ENCODE data around the gene RUSF1.
"Not testable (repeated sequence)": the region's sequence is repeated elsewhere in the genome, so short reads cannot be mapped to it uniquely, and the experiment has no call there.

Gene RUSF1

GRCh38 chr16:31485571-31485970 lies 22.6 kb downstream of the RUSF1 start:
- no peak for DNase-seq

GRCh38 chr16:31484491-31485171 lies 23.6 kb downstream of the RUSF1 start:
- no peak for DNase-seq

GRCh38 chr16:31484048-31484447 lies 24.1 kb downstream of the RUSF1 start:
- not testable (repeated sequence) for DNase-seq

- DNase-seq: no peak
Observed at GRCh38 chr16:31483081-31483480, 25.1 kb downstream of the RUSF1 start, which contains the start of gene SLC5A2. Gene SLC5A2, plus strand, starts transcription at chr16:31483123. Its CDS starts 14 bp downstream, at chr16:31483137.

GRCh38 chr16:31480851-31481536 lies 27.2 kb downstream of the RUSF1 start:
- no peak for DNase-seq

DNA sequence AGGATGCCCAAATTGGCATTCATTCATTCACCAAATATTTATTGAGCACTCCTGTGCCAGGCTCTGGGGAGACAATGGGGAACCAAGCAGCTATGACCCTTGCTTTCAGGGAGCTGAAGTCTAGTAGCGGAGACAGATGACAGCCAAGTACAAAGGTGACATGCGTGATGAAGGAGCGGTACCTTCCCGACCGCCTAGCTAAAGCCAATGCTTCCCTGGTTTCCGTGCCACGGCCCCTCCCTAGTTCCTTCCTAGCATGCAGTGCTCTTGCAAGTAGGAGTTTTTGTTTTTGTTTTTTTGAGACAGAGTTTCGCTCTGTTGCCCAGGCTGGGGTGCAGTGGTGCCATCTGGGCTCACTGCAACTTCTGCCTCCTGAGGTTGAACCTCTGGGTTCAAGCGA lies 28.4 kb downstream of the RUSF1 start:
- no peak for DNase-seq

GRCh38 chr16:31478956-31479355 lies 29.2 kb downstream of the RUSF1 start:
- DNase-seq: no peak

- peak; percentile 88 for DNase-seq
Observed at GRCh38 chr16:31477220-31478216, 30.7 kb downstream of the RUSF1 start.

GRCh38 chr16:31476303-31477219 lies 31.6 kb downstream of the RUSF1 start:
- peak; percentile 93 for DNase-seq

DNA sequence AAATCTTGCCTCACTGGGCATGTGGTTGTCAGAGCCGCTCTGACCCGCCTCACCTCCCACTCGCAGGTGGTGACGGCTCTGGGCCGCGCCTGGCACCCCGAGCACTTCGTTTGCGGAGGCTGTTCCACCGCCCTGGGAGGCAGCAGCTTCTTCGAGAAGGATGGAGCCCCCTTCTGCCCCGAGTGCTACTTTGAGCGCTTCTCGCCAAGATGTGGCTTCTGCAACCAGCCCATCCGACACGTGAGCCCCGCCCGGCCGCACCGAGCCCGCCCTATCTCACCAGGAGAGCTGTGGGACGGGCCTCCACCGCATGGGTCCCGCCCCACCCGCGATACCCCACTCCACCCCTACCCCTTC lies 32.3 kb downstream of the RUSF1 start:
- DNase-seq: peak; percentile 68

- no peak for DNase-seq
Observed at GRCh38 chr16:31474773-31475738, 33.1 kb downstream of the RUSF1 start.

DNA sequence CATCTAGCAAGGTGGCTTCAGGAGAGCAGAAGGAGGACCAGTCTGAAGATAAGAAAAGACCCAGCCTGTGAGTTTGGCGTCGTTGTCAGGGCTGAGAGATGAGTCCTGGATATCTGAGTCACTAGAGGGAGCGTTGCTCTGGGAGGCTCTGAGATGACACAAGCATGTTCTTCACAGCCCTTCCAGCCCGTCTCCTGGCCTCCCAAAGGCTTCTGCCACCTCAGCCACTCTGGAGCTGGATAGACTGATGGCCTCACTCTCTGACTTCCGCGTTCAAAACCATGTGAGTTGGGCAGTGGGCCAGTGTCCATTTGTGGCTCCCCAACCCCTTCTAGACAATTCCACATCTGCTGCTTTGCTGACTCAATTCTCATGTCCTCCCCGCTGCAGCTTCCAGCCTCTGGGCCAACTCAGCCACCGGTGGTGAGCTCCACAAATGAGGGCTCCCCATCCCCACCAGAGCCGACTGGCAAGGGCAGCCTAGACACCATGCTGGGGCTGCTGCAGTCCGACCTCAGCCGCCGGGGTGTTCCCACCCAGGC lies 33.9 kb downstream of the RUSF1 start:
- DNase-seq: no peak

GRCh38 chr16:31473264-31473984 lies 34.8 kb downstream of the RUSF1 start:
- no peak for DNase-seq

- DNase-seq: peak; percentile 93
Observed at GRCh38 chr16:31472709-31473203, 35.4 kb downstream of the RUSF1 start.

GRCh38 chr16:31471875-31472708 lies 36.1 kb downstream of the RUSF1 start, which contains the start of gene TGFB1I1:
Gene TGFB1I1, plus strand, starts transcription at chr16:31472152. Its CDS starts 37 bp downstream, at chr16:31472189.
- DNase-seq: peak; percentile 46

DNA sequence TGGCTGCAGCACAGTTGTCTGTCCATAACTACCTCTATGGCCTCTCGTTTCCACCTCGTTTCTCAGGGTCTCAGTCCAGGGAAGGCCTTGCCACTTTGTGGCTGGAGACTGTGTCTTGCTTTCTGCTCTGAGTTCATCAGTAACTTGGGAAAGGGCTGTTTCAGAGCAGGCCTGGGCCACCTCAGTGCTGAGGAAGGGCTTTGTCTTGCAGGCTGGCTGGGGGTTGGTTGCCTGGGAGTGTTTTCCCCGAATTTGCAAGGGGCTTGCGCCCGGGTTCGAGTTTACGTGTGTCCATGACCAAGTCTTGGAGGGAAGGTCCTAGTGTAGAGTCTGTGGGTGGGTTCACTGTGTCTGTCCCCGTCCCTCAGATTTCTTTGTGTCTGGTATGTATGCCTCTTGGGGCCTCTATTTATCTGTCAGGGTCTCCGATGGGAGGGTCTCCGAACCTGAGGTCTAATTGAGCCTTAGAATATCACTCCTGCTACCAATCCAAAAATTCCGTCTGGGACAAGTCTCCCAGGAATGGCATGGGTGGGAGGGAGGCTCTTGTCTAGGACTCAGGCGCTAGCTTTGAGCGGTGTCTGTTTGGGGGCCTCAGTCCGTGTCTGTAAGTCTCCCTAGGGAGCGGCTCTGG lies 36.8 kb downstream of the RUSF1 start:
- DNase-seq: no peak

- DNase-seq: no peak
Observed at GRCh38 chr16:31470615-31471014, 37.6 kb downstream of the RUSF1 start.

DNA sequence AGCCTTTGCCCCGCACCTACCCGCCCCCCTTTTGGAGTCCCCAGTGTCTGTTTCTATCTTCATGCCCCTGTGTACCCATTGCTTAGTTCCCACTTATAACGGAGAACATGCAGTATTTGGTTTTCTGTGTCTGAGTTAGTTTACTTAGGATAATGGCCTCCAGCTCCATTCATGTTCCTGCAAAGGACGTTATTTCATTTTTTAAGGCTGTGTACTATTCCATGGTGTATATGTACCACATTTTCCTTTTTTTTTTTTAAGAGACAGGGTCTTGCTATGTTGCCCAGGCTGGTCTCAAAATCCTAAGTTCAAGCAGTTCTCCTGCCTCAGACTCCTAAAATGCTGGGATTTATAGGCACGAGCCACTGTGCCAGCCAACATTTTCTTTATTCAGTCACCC lies 40.3 kb downstream of the RUSF1 start:
- DNase-seq: no peak

Data from DMS53 (cell line).